HFFc6 (cell line): ENCODE results near the gene RANBP6. TPM values are rescaled to one million over a fixed set of nuclear protein-coding genes. Genes with fewer than 3 reads are reported as not detected.
"Not testable (repeated sequence)": the region's sequence is repeated elsewhere in the genome, so short reads cannot be mapped to it uniquely, and the experiment has no call there.

Source experiments
- DNase-seq: peaks from one replicate; pipeline ENCODE4 v3.0.0-alpha.2; 2018
- H3K27ac Mint-ChIP-seq: 2 replicates; pipeline ENCODE4 v1.8.0; 2020; ENCODE audit warnings: mild to moderate bottlenecking, mixed read lengths
- H3K27me3 Mint-ChIP-seq: 2 replicates; pipeline ENCODE4 v1.8.0; 2021; ENCODE audit warnings: mild to moderate bottlenecking, moderate library complexity, mixed read lengths; ENCODE audit not compliant: insufficient read depth
- H3K36me3 Mint-ChIP-seq: 2 replicates; pipeline ENCODE4 v1.8.0; 2021; ENCODE audit warnings: low read depth, mixed read lengths
- H3K4me1 Mint-ChIP-seq: 2 replicates; pipeline ENCODE4 v1.8.0; 2020; ENCODE audit warnings: low read depth, mixed read lengths
- H3K4me3 Mint-ChIP-seq: 2 replicates; pipeline ENCODE4 v1.8.0; 2020; ENCODE audit warnings: mild to moderate bottlenecking, moderate library complexity, mixed read lengths
- H3K9me3 Mint-ChIP-seq: 2 replicates; pipeline ENCODE4 v1.8.0; 2020; ENCODE audit warnings: mild to moderate bottlenecking, mixed read lengths
- CTCF ChIP-seq: fragments of 200-600 bp; sonication (generic); IDR thresholded peaks from 2 replicates; pipeline ENCODE4 v1.5.0; 2021; ENCODE audit warnings: antibody characterized with exemption, mild to moderate bottlenecking
- total RNA-seq, 6 experiments: library from RNA; stranded (reverse); fragmentation: NEBNext Ultra II Directional; extraction: Animal tissue kit (Norgen Biotek cat#: 25700); gene quantifications; 2 replicates in 1 of 6; 3 replicates in 5 of 6; pipeline ENCODE4 v1.2.3, GENCODE V29; 2021

Gene RANBP6
- total RNA-seq, 6 experiments from 2014 or later, result 23.5 to 31.7 (median 24.5) TPM

GRCh38 chr9:6040077-6040476 lies 24.7 kb upstream of the RANBP6 start:
- peaks cover 25% of the 10 kb centered on the region for H3K27me3 Mint-ChIP-seq
- DNase-seq, result no peak
- no peak for TF ChIP-seq CTCF
- H3K36me3 Mint-ChIP-seq, result no peaks in the 10 kb centered on the region
- H3K9me3 Mint-ChIP-seq, result no peaks in the 10 kb centered on the region
- H3K4me3 Mint-ChIP-seq, result no peak overlapping the region
- no peak overlapping the region for H3K27ac Mint-ChIP-seq
- 0 out of 2 replicates have a peak, but pooled peaks cover under 1% of the 10 kb centered on the region for H3K4me1 Mint-ChIP-seq

- no peak for TF ChIP-seq CTCF
- Mint-ChIP-seq H3K9me3 (no peaks in the 10 kb centered on the region), H3K4me3 (no peak overlapping the region), H3K36me3 (no peaks in the 10 kb centered on the region), H3K27ac (no peak overlapping the region), H3K4me1 (0 out of 2 replicates have a peak, but pooled peaks cover 5% of the 10 kb centered on the region), H3K27me3 (peaks cover 24% of the 10 kb centered on the region; the same call in 1 of the 2 replicates)
- DNase-seq, result no peak
Measured at GRCh38 chr9:6036391-6036790, 21.0 kb upstream of the RANBP6 start.

GRCh38 chr9:6034954-6035353 lies 19.5 kb upstream of the RANBP6 start:
- no peaks in the 10 kb centered on the region for H3K36me3 Mint-ChIP-seq
- H3K27ac Mint-ChIP-seq, result no peak overlapping the region
- H3K27me3 Mint-ChIP-seq, result peaks cover 18% of the 10 kb centered on the region; the same call in 1 of the 2 replicates
- no peak overlapping the region for H3K4me3 Mint-ChIP-seq
- no peak for DNase-seq
- H3K4me1 Mint-ChIP-seq, result 0 out of 2 replicates have a peak, but pooled peaks cover 5% of the 10 kb centered on the region
- no peaks in the 10 kb centered on the region for H3K9me3 Mint-ChIP-seq
- TF ChIP-seq CTCF, result no peak

- Mint-ChIP-seq H3K4me1 (0 out of 2 replicates have a peak, but pooled peaks cover 1% of the 10 kb centered on the region), H3K27ac (no peak overlapping the region), H3K4me3 (no peak overlapping the region), H3K9me3 (no peaks in the 10 kb centered on the region), H3K27me3 (peaks cover 14% of the 10 kb centered on the region; the same call in 1 of the 2 replicates), H3K36me3 (no peaks in the 10 kb centered on the region)
- TF ChIP-seq CTCF, result no peak
- no peak for DNase-seq
Measured at GRCh38 chr9:6029604-6030274, 14.3 kb upstream of the RANBP6 start.

- Mint-ChIP-seq H3K27me3 (peaks cover 13% of the 10 kb centered on the region), H3K4me3 (peak overlapping the region; percentile 35; the same call in 1 of the 2 replicates), H3K27ac (no peak overlapping the region), H3K36me3 (no peaks in the 10 kb centered on the region), H3K4me1 (no peaks in the 10 kb centered on the region; the same call in 1 of the 2 replicates), H3K9me3 (no peaks in the 10 kb centered on the region)
- peak; percentile 79 for TF ChIP-seq CTCF
- DNase-seq, result no peak
Measured at GRCh38 chr9:6024035-6024554, 8.7 kb upstream of the RANBP6 start.

GRCh38 chr9:6016975-6017374 lies 1.6 kb upstream of the RANBP6 start:
- H3K4me3 Mint-ChIP-seq, H3K9me3 Mint-ChIP-seq, H3K27ac Mint-ChIP-seq, DNase-seq, H3K27me3 Mint-ChIP-seq: not testable (repeated sequence)
- peaks cover 34% of the 10 kb centered on the region for H3K4me1 Mint-ChIP-seq
- H3K36me3 Mint-ChIP-seq, result peaks cover 26% of the 10 kb centered on the region
